ENCODE results near the gene GPX2.
"Not testable (repeated sequence)": the region's sequence is repeated elsewhere in the genome, so short reads cannot be mapped to it uniquely, and the experiment has no call there.

The GPX2 gene

DNA sequence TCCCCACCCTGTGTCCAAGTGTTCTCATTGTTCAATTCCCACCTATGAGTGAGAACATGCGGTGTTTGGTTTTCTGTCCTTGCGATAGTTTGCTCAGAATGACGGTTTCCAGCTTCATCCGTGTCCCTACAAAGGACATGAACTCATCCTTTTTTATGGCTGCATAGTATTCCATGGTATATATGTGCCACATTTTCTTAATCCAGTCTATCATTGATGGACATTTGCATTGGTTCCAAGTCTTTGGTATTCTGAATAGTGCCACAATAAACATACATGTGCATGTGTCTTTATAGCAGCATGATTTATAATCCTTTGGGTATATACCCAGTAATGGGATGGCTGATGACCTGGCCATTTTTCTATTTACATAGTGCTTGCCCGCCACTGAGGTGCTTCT, 29.1 kb downstream of the GPX2 start:
- not testable (repeated sequence) for DNase-seq (ENCODE audit: low spot score)

DNA sequence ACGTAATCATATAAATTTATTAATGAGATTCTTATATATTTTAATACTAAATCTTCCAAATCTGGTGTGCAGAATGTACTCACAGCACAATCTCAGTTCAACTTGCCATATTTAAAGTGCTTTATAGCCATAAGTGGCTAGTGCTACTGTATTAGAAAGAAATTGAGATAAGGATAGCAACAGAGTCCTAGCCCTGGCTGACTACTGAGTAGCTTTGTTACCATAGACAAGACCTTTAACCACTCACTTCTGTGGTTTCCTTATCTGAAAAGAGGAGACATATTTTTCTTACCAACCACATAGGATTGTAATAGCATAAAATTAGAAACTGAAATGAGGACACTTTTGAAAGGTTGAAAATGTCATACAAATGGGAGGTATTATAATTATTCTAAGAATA, 30.3 kb downstream of the GPX2 start:
- no peak for DNase-seq (ENCODE audit: low spot score)

DNA sequence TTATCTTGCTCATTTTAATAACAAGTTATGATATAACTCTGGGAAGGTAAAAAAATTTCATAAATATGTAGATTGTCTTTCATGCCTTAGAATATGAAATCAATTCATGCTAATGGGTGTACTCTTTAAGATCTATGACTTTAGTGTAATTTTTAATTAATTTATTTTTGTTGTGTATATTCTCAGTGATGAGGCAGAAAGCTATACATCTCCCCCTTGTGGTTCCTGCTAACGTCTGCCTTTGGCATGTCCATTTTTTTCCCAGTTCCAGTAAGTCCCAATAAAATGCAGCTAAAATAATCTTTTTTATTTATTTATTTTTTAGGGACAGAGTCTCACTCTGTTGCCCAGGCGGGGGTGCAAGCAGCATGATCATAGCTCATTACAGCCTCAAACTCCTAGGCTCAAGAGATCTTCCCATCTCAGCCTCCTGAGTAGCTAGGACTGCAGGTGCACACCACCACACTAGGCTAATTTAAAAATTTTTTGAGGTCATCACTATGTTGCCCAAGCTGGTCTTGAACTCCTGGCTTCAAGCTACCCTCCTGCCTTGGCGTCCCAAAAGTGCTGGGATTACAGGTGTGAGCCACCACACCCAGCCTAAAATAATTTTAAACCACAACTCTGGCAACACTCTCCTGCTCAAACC, 31.6 kb downstream of the GPX2 start:
- no peak for DNase-seq (ENCODE audit: low spot score)

DNA sequence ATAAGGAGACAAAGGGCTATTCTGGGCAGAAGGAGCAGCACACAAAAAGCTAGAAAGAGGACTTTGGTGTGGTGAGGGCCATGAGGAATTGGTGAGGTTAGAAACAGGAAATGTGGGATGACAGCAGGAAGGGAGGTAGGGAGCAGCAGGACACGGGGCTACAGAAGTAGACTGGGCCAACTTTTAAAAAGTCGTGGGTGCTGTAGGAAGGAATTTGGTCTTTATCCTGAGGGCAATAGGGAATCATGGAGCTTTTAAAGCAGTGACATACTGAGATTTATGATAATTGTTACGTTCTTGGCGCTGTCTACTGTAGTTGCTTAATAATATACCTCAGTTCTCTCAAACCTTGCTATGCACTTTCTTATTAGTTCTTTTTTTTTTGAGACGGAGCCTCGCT, 36.5 kb downstream of the GPX2 start:
- no peak for DNase-seq (ENCODE audit: low spot score)

DNA sequence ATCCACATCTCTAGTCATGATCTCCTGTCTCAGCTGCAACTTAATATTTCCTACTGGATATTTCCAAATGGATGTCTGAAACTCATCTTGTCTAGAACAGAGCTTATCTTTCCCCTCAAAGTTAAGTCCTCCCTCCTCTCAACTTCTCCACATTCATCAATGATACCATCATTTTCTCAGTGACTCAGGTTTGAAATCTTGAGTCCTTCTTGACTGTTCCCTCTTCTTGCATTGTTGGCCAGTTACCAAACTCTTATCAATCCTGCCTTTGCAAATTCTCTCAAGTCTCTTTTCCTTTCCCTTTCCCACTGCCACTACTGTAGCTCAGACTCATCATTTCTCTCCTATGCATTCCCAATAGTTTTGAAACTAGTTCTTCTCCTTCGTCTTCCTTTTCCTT, 42.6 kb downstream of the GPX2 start:
- DNase-seq (ENCODE audit: low spot score) = no peak

DNA sequence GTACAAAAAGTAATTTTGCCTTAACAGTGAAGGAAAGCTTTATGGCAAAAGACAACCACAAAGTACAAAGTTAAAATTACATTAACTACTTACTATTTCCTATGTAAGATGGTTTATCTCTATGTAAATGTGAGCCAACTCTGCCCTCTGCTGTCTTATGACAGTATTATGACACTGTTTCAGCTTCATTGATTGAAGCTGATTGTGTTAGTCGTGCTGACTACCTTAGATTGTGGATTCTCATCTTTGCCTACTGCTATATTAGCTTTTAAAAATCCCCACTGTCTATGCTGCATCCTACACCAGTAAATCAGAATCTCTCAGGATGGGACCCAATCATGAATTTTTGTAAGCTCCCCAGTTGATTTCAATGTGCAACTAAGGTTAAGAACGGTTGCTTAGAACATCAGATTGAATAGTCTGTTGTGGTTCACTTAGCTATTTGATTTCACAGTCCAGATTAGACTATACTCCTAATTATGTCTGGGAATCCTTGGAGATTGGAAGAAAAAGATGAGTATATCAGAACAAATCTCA, 50.6 kb downstream of the GPX2 start:
- DNase-seq (ENCODE audit: low spot score) = no peak

DNA sequence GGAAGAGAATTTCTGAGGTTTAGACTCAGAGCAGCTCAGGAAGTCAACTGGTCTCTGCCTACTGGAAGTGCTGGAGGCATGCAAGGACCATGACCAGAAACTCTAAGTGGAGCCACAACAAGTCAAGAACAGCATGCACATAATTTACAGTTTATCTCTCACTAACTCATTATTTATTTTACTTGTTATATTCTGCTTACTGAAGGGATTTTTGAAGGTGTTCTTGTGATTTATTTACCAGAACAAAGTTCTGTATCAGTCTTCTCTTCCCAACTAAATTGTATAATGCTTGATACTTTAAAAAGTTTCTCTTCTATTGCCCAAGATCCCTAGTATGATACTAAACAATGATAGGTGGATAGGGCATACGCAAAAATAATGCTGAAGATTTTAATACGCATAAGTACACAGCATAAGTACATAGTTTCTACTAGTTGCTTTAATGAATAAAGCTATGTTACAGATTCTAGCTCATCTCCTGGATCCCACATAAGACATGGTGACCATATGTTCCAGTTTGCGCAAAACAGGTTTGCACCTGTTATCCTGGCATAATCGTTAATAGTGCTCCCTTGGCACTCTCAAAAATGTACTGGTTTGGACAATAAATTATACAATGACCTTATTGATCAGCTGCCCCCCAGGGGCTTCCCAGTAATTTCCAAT, 51.2 kb downstream of the GPX2 start:
- DNase-seq (ENCODE audit: low spot score) = no peak

DNA sequence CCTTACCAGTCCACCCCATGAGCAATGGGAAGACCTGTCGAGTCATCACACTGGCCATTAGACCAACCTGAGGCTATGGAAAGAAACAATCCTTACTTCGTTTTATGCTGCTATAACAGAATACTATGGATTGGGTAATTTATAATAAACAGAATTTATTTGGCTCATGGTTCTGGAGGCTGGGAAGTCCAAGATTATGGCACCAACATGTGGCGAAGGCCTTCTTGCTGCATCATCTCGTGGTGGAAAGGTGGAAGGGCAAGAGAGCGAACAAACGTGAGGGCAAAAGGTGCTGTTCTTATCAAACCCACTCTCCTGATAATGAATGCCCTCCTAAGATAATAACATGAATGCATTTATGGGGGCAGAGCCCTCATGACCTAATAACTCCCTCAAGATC, 53.2 kb downstream of the GPX2 start:
- DNase-seq (ENCODE audit: low spot score) = no peak
